Stimulated activated CD8-positive, alpha-beta memory T cell treated with anti-CD3 and anti-CD28 coated beads, Interleukin-7, amount 100 ng/mL, for 4 hours (primary cell): ENCODE measurements around the gene PIWIL4.

Source experiments
- DNase-seq, 2 donors: peaks; one replicate each; pipeline ENCODE4 v3.0.0-alpha.2; 2020; ENCODE audit warnings: low read depth in 2 of 2

Gene PIWIL4

GRCh38 chr11:94662846-94663390, 95.8 kb downstream of the PIWIL4 start:
- DNase-seq, result no peak

DNA sequence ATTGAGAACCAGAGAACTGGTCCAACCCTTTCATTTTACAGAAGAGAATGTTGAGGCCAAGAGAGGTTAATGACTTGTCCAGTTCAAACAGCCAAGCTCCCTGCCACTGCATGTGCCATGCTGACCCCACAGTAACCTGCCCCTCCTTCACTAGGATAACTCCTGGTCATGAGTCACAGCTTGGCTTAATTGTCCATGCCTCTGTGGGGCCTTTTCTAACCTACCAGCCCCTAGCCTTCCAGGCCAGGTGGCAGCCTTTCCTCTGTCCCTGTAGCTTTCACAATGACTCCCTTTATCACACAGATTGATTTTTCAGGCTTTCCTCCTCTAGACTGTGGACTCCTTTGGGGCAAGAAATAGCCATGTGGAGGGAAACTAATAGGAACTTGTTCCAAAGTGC, 97.2 kb downstream of the PIWIL4 start:
- DNase-seq, result no peak

DNA sequence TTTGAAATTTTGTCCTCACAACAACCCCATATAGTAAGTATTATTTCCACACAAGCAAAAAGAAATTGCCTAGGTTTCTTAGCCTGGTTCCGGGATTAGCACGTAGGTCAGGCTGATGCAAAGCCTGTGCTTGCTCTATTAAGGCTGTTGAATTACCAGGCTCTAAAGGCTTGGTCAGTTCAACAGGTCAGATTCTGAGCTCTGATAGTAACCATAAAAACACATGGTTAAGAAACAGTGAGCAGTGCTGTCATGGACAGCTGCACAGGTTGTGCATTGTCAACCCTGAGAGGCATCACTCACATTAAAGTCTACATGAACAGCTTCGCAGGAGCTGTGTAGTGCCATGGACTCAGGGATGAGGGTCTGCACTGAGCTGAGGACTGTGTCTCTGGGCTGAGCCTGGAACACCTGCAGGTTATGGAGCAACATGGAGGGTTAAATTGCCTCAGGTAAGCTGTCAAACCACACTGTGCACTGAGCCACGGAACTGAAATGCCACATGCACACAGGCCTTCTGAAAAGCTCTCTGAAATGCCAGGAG, 98.0 kb downstream of the PIWIL4 start:
- no peak for DNase-seq

GRCh38 chr11:94666792-94667721, 99.9 kb downstream of the PIWIL4 start:
- no peak for DNase-seq

- DNase-seq, result no peak
Observed at GRCh38 chr11:94668212-94668793, 101.1 kb downstream of the PIWIL4 start.

DNA sequence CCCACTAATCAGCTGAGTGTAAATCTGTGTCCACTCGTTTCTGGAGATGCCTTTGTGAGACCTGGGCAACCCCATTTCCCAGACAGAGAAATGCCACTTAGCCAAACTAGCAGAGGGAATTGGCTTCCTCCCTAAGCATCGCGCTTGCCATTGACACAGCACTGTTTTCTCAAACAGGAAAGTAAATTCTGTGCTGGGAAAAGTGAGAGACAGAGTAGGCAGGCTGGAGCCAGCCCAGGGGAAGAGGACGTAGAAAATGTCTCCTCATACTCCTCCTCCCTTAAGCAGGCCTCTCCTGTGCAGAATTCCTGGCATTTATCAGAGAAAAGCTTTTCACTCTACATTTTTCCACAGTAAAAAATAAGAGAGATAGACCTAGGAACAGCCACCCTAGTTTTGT, 101.9 kb downstream of the PIWIL4 start:
- no peak for DNase-seq
